ENCODE results near the gene NFKB1. TPM values are rescaled to one million over a fixed set of nuclear protein-coding genes. Genes with fewer than 3 reads are reported as not detected.
"Not testable (repeated sequence)": the region's sequence is repeated elsewhere in the genome, so short reads cannot be mapped to it uniquely, and the experiment has no call there.

The NFKB1 gene
- total RNA-seq, 1 donor from 2014 or later: 25.1 TPM

GRCh38 chr4:102474736-102475504 lies 26.2 kb upstream of the NFKB1 start:
- H3K4me1 Mint-ChIP-seq (ENCODE audit: low read depth): peaks cover 4% of the 10 kb centered on the region
- no peak for TF ChIP-seq CTCF (IDR thresholded peaks at IDR 0.05; ENCODE audit: unreplicated experiment)
- H3K9me3 Mint-ChIP-seq (ENCODE audit: low read depth): peaks cover 23% of the 10 kb centered on the region
- H3K27me3 Mint-ChIP-seq: no peaks in the 10 kb centered on the region
- H3K36me3 Mint-ChIP-seq (ENCODE audit: insufficient read depth): no peaks in the 10 kb centered on the region
- H3K27ac Mint-ChIP-seq: no peak overlapping the region
- H3K4me3 Mint-ChIP-seq (ENCODE audit: low read depth): no peak overlapping the region
- DNase-seq (ENCODE audit: low spot score, unreplicated experiment): no peak

- Mint-ChIP-seq H3K9me3 (ENCODE audit: low read depth) (peaks cover 30% of the 10 kb centered on the region), H3K27me3 (no peaks in the 10 kb centered on the region), H3K4me3 (ENCODE audit: low read depth) (no peak overlapping the region), H3K36me3 (ENCODE audit: insufficient read depth) (no peaks in the 10 kb centered on the region), H3K27ac (no peak overlapping the region), H3K4me1 (ENCODE audit: low read depth) (peaks cover 4% of the 10 kb centered on the region)
- DNase-seq (ENCODE audit: low spot score, unreplicated experiment): no peak
- no peak for TF ChIP-seq CTCF (IDR thresholded peaks at IDR 0.05; ENCODE audit: unreplicated experiment)
Measured at GRCh38 chr4:102477657-102478056, 23.5 kb upstream of the NFKB1 start.

GRCh38 chr4:102478186-102478585 lies 23.0 kb upstream of the NFKB1 start:
- Mint-ChIP-seq H3K27me3 (no peaks in the 10 kb centered on the region), H3K4me3 (ENCODE audit: low read depth) (no peak overlapping the region), H3K9me3 (ENCODE audit: low read depth) (peaks cover 30% of the 10 kb centered on the region), H3K36me3 (ENCODE audit: insufficient read depth) (no peaks in the 10 kb centered on the region), H3K27ac (no peak overlapping the region), H3K4me1 (ENCODE audit: low read depth) (peaks cover 2% of the 10 kb centered on the region)
- TF ChIP-seq CTCF (IDR thresholded peaks at IDR 0.05; ENCODE audit: unreplicated experiment): no peak
- DNase-seq (ENCODE audit: low spot score, unreplicated experiment): no peak

- H3K4me1 Mint-ChIP-seq (ENCODE audit: low read depth); H3K4me3 Mint-ChIP-seq (ENCODE audit: low read depth); H3K27me3 Mint-ChIP-seq; H3K27ac Mint-ChIP-seq; H3K36me3 Mint-ChIP-seq (ENCODE audit: insufficient read depth); DNase-seq (ENCODE audit: low spot score, unreplicated experiment): not testable (repeated sequence)
- peaks cover 34% of the 10 kb centered on the region for H3K9me3 Mint-ChIP-seq (ENCODE audit: low read depth)
Measured at GRCh38 chr4:102479832-102480231, 21.3 kb upstream of the NFKB1 start.

- H3K9me3 Mint-ChIP-seq (ENCODE audit: low read depth): peaks cover 35% of the 10 kb centered on the region
- no peak for TF ChIP-seq CTCF (IDR thresholded peaks at IDR 0.05; ENCODE audit: unreplicated experiment)
- no peak overlapping the region for H3K27ac Mint-ChIP-seq
- no peaks in the 10 kb centered on the region for H3K4me1 Mint-ChIP-seq (ENCODE audit: low read depth)
- H3K36me3 Mint-ChIP-seq (ENCODE audit: insufficient read depth): peaks cover 1% of the 10 kb centered on the region
- no peak for DNase-seq (ENCODE audit: low spot score, unreplicated experiment)
- H3K27me3 Mint-ChIP-seq: no peaks in the 10 kb centered on the region
- H3K4me3 Mint-ChIP-seq (ENCODE audit: low read depth): no peak overlapping the region
Measured at GRCh38 chr4:102483120-102483519, 18.0 kb upstream of the NFKB1 start.

- not testable (repeated sequence) for H3K27me3 Mint-ChIP-seq; H3K4me3 Mint-ChIP-seq (ENCODE audit: low read depth); H3K36me3 Mint-ChIP-seq (ENCODE audit: insufficient read depth); H3K4me1 Mint-ChIP-seq (ENCODE audit: low read depth); H3K27ac Mint-ChIP-seq; DNase-seq (ENCODE audit: low spot score, unreplicated experiment)
- peaks cover 36% of the 10 kb centered on the region for H3K9me3 Mint-ChIP-seq (ENCODE audit: low read depth)
Measured at GRCh38 chr4:102483990-102484692, 17.0 kb upstream of the NFKB1 start.

Data from progenitor cell of endocrine pancreas (in vitro differentiated cells).